ENCODE measurements around the gene ANKRD52.

The ANKRD52 gene

DNA sequence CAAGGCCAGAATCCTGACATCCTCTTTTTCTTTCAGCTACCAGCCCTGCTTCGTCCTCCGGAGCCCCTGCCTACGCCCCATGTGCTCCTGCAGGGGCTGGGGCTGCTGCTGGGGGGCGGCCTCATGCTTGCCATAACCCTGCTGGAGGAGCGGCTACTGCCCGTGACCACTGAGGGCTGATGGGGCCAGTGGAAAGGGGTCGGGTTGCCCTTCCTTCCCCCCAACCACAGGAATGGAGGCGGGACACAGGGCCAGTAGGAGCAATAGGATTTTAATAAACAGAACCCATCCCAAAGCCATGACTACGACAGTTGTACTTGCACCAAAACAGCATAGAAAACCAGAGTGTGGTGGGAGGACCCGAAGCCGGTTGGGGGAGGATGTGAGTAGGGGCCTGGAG lies 20.6 kb downstream of the ANKRD52 start:
- DNase-seq = no peak

DNA sequence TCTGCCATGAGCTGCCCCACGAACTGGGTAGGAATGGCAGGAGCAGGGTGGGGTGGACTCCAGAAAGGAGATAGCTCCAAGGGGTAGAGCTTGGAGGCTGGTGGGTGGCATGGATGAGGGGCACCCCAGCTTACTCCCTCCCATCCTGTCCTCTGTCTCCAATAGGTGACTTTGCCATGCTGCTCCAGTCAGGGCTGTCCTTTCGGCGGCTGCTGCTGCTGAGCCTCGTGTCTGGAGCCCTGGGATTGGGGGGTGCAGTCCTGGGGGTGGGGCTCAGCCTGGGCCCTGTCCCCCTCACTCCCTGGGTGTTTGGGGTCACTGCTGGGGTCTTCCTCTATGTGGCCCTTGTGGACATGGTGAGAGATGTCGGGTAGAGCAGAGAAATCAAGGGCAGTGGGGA lies 21.2 kb downstream of the ANKRD52 start:
- DNase-seq = no peak

DNA sequence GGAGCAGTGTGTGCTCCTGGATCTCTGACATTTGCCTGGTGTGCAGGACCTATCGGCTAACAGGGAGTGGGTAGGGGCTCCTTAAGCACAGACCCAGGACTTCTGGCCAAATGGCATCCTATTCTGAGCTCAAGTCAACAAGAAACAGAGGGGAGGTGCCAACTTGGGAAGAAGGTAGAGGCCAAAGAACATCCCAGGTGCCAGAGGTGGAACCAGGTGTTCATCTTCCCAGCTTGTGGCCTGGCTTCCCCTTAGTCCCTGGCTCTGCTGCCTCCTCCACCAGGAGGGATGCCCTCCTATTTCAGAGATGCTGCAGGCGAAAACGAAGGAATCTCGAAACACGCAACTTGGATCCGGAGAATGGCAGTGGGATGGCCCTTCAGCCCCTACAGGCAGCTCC lies 22.1 kb downstream of the ANKRD52 start:
- DNase-seq = no peak

DNA sequence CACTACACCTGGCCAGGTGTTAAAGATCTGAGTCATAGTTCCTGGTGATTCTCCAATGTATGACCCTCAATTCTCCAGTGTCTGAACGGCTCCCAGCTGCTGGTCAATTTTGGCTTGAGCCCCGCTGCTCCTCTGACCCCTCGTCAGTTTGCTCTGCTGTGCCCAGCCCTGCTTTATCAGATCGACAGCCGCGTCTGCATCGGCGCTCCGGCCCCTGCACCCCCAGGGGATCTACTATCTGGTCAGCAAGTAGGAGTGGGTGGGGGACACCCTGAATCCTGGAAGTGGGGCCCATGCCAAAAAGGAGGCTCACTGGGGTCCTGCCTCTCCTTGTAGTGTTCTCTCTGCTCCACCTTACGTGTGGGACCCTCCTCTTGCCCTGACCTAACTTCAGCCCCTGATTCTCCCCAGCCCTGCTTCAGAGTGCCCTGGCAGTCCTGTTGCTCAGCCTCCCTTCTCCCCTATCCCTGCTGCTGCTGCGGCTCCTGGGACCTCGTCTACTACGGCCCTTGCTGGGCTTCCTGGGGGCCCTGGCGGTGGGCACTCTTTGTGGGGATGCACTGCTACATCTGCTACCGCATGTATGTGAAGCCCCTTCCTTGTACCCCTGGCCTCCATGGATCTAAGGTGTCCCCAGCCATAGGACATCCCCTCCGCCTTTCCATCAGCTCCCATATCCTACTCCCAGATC lies 23.3 kb downstream of the ANKRD52 start:
- DNase-seq = no peak

DNA sequence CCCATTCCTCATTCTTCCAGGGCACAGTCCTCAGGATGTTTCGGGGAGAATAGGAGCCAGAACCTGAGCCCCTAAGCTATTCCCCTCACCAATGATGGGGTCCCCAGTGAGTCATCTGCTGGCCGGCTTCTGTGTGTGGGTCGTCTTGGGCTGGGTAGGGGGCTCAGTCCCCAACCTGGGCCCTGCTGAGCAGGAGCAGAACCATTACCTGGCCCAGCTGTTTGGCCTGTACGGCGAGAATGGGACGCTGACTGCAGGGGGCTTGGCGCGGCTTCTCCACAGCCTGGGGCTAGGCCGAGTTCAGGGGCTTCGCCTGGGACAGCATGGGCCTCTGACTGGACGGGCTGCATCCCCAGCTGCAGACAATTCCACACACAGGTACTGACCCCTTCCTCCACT lies 27.0 kb downstream of the ANKRD52 start:
- no peak for DNase-seq

DNA sequence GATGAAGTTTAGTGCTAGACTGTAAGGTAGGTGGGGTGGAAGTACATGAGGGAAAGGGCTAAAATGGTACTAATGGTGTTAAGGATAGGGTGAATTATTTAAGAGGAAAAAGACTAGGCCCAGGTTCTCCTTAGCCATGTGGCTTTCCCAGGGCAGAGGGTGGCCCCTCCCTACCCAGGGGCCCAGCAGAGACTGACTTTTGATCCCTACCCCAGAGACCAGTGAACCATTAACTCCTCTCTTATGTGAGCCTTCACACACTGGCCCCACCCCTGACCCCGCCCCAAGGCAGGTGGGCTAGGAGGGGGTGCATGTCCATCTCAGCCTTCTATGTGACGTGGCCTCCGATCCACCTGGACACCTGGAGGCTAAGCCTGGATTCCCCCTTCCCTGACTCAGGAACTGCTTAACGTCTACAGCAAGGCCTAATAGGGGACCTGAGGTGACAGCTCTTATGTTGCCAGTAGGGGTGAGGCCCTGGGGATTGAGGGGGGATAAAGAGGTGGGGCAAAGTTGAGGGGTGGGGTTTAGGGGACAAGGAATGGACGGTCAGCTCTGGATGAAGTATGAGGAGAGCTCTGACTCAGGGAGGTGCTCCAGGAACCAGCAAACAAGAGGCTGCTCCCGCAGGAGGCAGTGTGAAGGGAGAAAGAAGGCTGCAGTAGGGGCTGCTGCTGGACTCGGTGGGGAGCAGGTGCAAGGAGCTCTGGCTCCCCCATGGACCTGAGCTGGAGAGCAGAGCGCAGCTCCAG lies 27.6 kb downstream of the ANKRD52 start:
- no peak for DNase-seq

DNA sequence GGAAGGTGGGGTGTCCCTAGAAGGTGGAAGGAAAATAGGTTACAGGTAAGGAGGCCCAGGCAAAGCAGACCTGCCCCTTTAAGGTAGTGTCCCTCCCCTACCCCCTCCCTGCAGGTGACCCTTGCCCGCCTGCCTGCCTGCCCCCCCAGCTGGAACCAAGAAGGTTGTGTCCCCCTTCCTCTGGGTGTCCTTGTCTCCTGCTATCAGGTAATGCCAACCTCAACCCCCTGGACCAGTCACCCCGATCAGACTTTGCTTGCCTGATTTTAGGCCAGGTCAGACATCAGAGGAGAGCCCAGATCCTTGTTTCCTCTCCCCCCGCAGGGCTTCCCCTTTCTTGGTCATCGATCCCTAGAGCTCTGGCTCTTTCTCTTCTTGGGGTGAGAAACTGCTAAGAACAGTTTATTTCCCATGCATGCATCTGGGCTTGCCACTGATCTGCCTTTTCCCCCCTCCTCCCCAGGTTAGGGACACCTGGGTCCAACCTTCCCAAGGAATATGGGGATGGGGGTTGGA lies 28.2 kb downstream of the ANKRD52 start, which contains the start of gene SLC39A5:
TSS of gene SLC39A5 (plus strand) at position 136 of the 516 bp plus-strand sequence. CDS start 1,224 bp downstream, outside the sequence.
- no peak for DNase-seq

DNA sequence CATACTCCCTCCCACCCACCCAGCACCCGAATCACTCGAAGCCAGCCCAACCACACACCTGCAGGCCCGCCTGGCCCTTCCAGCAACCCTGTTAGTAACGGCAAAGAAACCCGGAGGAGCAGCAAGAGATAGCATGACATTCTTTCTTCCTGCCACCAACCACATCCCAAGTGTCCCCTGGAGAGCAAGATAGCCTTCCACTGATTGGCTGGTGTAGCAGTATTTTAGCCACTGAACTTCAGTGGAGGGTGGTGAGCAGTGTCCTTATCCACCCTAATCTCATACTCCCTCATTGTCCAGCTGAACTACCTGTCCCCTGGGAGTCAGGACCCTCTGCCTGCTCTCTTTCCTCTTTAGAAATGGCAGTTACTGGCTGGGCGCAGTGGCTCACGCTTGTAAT lies 29.1 kb downstream of the ANKRD52 start:
- no peak for DNase-seq

DNA sequence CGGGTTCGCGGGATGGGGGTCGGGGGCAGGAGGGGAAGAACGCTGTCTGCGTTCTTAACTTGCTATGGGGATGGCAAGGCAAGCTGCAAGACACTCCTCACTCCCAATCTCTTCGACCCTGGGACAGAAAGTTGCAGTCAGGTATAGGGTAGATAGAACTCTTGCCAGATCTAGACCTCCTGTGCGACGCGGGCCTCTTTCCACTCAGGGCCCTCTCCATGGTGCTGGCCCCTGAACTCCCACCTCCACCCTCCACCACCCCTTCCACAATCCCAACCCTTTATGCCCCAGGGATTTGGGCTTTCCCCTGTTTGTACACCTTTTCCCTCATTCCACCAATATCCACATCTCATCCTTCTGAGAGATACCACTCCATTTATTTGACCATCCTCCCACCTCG lies 33.2 kb downstream of the ANKRD52 start:
- DNase-seq = no peak

DNA sequence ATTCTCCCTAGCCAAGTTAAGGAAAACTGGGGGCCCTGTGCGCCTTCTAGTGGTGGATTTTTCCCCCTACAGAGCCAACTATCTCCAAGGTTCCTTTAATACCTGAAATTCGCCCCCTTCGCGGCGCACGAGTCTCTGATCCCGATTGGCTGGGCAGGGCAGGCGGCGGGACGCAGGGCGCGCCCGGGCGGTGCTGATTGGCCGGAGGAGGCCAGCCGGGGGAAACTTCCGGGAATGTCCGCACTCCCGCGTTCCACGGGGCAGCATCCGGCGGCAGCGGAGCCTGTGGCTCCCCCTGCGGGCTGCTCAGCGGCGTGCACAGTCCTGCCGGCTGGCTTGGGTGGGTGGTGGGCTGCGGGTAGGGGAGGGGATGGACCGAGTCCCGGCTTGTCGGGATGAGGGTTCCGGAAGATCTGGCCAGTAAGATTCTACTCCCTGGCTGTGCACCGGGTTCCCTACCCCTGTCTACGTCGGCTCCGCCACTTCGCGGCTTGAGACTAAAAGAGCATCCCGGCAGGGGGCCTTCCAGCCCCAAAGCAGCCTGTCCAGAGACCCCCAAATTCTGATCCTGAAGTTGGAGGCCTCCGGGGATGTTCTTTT lies 34.0 kb downstream of the ANKRD52 start, which contains the start of gene NABP2:
TSS of gene NABP2 (plus strand) at position 241 of the 600 bp plus-strand sequence. CDS start 515 bp downstream, outside the sequence.
- DNase-seq = peak; percentile 92

DNA sequence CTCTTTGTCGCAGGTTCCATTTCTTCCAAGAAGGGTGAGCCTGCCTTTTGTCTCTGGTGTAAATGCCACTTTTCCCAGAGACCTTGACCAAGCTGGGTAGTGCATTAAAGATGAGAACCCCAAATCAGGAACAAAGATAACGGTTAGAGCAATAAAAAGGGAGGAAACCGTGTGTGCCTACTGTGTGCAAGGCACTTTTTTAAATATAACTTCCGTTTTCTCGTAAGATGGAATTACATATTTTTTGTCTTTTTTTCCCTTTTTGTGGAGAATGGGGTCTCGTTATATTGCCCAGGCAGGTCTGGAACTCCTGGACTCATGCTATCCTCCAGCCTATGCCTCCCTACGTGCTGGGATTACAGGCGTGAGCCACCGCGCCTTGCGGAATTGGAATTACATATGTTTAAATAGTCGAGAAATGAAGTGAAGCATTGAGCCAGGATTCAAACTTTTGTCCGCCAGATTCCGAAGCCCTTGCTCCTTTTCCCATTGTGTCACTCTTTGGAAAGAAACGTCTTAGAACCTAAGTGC lies 34.5 kb downstream of the ANKRD52 start:
- no peak for DNase-seq

DNA sequence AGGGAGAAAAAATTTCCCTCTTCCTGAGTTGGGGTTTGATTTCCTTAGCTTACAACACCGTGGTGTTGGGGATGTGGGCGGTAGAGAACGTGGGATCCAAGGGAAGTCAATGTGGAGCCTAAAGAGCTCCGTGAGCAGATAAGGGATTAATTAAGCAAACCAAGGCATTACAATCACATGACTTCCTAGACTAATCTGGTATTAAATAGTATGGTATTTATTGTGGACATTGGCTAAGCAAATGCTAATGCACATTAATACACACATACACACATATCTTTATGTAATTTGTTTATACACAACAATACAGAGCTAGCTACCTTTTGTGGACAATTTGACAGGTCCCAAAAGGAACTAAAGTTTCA lies 35.7 kb downstream of the ANKRD52 start:
- DNase-seq = no peak

DNA sequence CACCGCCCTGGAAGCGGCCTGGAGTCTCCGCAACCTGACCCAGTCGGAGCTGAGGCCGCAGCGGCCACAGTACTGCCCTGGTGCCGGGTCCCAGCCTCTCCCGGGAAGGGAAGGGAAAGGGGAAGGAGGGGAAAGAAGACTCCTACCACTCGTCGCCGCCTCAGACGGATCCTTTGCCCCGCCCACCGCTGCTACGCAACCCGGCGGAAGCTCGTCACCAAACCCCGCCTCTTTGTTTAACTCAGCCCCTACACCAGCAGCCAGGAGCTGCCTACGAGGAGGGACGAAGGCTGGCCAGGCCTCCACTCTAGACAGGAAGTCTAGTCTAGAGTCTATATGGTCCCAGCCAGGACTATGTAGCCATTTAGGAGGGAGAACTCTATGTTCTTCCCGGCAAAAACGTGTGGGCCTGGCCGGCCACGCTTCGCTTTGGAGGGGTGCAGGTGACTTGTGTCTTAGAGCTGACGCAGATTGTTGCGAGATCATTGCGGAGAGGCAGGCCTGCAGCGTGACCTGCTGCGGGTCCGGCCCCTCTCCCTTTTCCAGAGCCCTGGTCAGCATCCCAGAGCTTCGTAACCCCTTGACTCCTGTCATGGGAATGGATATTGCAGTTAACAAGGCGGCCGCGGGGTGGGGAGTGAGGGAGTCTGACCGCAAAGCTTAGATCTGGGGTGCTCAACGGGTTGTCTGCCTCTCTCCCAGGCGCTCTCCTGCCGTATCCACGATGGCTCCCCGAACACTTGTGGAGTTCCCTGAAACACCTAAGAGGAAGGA lies 36.2 kb downstream of the ANKRD52 start, which contains the start of gene RNF41:
TSS of gene RNF41 (minus strand) at position 166 of the 774 bp plus-strand sequence. CDS start 7,875 bp downstream, outside the sequence.
- DNase-seq = peak; percentile 94

DNA sequence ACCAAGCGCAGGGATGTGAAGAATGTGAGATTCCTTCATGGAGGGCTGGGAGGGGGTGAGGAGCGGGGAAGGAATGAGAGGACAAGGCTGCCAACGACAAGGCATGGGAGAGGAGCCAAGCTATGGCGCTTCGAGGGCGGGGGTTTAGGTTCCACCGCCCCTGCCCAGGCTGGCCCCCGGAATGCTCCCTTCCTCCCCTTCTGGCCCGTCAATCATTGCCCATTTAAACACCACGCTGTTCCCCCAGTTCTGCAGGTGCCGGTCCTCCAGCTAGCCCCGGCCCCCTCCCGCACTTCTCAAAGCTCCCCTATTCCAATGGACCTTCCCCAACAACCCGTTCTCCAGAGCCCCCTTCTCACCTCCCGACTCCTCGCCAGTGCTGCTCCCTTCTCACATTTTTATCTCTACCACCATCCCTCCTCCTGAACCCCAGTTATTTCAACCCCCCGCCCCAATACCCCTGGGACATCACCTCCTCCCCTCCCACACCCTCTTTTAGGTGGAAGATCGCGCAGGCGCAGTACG lies 36.9 kb downstream of the ANKRD52 start:
- no peak for DNase-seq

DNA sequence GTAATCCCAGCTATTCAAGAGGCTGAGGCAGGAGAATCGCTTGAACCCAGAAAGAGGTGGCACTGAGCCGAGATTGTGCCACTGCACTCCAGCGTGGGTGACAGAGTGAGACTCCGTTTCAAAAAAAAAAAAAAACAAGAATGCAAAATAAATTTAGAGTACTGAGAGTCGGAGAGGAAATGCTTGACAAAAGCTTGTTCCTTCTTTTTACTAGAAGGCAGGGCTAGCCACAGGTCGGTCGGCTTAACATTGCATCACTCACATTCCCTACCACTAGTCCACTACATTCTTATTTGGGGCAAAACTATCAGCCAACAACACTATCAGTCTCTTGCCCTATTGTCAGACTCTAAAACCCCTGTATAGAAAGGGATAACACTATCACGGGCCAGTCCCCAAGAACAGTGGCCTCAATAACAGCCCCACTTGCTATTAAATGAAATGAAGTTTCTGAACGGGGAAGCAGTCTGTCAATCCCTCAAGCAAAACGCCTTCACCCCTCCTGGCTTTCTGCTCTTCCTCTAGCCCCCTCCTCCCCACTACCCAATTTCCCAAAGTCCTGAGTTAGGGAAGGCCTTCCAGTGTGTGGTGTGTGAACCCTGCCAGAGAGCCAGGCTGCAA lies 37.5 kb downstream of the ANKRD52 start:
- peak; percentile 34 for DNase-seq

DNA sequence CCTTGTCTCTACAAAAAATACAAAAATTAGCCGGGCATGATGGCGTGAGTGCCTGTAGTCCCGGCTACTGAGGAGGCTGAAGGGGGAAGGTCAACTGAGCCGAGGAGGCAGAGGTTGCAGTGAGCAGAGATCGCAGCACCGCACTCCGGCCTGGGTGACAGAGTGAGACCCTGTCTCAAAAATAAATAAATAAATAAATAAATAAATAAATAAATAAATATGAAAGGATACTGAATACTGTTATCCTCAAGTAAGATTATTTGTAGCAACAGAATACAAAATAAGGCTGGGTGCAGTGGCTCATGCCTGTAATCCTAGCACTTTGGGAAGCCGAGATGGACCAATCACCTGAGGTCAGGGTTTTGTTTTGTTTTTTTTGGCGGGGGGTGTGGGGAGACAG lies 38.3 kb downstream of the ANKRD52 start:
- DNase-seq = no peak

DNA sequence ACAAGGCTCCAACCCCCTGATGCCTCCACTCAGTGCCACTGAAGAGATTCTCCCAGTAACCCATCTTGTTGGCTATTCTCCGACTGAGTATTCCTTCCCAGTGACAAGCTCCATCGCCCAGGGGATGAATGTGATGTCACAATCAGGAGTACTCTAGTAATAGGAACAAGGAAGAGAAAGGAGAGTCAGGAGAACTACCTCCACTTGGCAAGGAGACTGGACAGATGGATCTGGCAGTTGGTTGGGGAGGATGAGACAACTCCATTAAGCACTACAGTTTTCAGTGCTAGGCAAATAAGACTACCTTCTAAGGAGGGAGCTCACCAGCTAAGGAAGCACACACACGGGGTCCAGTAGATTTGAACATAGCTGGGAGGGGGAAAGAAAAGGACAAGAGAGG lies 41.7 kb downstream of the ANKRD52 start:
- DNase-seq = no peak

DNA sequence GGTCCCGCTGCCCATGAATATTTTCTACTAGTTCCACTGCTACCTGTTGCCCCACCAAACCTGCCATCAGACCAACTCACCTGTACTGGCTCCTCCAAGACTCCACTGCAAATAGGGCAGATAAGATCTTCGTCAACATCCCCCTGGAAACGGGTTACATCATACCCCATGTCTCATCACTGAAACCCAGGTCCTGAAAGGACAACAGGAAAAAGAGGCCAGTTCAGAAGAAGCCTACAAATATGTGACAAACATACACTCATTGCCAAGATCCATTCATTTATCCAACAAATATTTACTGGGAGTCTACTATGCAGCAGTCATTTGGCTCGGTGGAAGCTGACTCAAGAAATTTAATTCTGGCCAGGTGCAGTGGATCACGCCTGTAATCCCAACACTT lies 44.3 kb downstream of the ANKRD52 start:
- DNase-seq = no peak

DNA sequence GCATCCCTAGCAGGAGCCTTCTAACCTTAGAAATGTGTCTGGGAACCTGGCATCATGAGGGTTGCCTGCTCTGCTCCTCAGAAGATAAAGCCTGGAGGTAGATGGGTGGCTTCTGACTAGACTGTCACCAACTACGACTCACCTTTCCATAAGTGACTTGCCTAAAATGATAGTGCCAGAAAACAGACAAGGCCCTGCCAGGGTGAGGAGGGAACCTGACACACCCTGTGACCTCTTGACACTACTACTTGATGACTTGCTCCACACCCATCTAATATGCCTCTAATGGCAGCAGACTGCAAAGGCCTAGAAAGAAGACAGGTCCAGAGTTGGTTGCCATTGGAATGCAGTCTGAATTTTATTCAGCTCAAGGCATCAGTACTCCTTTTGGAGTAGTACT lies 45.8 kb downstream of the ANKRD52 start:
- no peak for DNase-seq

DNA sequence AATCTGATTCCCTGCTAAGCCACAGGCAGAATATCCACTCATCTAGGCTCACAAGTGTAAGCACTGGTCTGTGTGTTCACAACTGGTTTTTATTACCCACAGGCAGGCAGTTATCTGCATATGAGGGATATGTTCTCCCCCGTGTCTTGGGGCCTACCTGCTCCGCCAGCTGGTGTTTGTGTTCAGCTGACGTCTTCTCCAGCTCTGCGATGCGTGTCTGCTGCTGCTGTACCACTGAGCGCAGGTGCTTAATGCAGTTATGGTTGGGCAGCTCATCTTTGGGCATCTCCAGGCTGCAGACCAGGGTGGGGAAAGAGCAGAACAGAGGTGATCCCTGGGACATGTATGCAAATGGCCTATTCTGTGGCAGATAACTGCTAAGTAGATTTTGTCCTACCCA lies 50.2 kb downstream of the ANKRD52 start:
- DNase-seq = peak; percentile 57

DNA sequence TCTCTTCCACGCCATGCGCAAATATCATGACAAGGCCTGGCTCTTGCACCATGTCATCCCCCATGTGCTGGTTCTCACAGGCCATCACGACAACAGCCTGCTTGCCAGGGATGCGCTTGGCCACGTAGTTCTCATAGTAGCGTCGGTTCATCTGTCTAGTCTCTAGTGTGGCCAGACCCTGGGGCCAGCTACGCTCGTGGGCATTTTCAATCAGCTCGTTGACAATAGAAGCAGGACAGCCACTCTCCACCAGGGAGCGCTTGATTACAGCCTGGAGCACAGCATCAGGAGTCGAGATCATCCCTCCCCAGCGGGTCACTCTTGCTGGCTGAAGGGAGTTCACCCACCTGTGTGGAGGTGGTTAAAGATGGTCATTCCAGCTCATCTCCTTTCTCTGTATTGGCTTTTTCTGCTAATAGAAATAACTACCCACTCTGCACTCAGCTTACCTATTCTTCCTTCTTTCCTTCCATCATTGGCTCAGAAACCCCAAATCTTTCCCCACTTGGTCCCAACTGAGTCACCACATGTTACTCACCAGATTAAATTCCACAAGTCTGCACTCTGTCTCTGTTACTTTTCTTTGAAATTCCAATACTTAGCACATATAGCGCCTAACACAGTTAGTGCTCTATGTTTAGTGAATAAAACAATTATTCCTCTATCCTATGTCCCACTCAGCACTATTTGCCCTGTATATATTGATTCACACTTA lies 51.6 kb downstream of the ANKRD52 start:
- DNase-seq = peak; percentile 34
